GM20431 (cell line): ENCODE results near the gene STAC3.

ENCODE experiments used
- in situ Hi-C: fragments of 300-500 bp; cut with MseI, MboI; formaldehyde crosslinking; loops from one replicate; pipeline ENCODE4 v1.15.0; 2020; ENCODE audit warnings: low sequenced_read_pairs; ENCODE audit not compliant: unreplicated experiment

STAC3 gene

DNA sequence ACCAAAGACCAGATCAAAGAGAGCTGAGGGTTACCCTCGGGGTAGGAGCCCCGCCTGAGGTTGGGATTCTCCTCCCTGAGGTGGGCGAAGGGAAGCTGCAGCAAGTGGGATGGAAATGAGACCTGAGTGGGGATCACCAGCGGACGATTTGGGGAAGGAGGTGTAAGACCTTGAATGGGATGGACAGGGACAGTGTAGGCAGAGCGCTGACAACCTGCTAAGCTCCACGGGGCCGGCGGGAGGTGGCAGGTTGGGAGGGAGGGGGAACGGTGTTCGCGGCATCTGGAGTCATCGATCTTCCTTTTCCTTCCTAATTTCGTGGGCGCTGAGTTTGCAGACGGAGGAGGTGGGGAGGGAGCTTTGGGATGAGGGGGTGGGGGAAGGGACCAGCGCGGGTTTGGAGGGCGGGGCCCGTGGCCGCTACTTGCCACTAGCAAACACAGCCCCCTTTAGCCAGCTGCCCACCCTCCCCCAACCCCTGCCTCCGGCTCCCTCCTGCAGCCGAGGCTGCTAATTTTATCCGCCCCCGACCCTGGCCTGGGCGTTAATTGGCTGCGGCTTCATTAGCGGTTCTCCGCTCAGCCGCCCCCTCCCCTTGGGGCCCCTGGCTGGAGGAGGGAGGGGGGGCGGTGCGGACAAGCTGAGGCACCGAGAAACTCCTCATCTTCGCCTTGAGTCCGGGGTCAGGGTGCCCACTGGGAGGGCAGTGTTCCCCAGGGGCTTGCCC, 24.2 kb downstream of the STAC3 start:
- in situ Hi-C loops, result no loop called here

- in situ Hi-C loops, result no loop called here
These were observed 25.2 kb downstream of the STAC3 start for GRCh38 chr12:57225680-57226210.

GRCh38 chr12:57224973-57225679, 25.9 kb downstream of the STAC3 start:
- in situ Hi-C loops, result no loop called here

- in situ Hi-C loops, result no loop called here
These were observed 26.6 kb downstream of the STAC3 start for GRCh38 chr12:57224278-57224972.

DNA sequence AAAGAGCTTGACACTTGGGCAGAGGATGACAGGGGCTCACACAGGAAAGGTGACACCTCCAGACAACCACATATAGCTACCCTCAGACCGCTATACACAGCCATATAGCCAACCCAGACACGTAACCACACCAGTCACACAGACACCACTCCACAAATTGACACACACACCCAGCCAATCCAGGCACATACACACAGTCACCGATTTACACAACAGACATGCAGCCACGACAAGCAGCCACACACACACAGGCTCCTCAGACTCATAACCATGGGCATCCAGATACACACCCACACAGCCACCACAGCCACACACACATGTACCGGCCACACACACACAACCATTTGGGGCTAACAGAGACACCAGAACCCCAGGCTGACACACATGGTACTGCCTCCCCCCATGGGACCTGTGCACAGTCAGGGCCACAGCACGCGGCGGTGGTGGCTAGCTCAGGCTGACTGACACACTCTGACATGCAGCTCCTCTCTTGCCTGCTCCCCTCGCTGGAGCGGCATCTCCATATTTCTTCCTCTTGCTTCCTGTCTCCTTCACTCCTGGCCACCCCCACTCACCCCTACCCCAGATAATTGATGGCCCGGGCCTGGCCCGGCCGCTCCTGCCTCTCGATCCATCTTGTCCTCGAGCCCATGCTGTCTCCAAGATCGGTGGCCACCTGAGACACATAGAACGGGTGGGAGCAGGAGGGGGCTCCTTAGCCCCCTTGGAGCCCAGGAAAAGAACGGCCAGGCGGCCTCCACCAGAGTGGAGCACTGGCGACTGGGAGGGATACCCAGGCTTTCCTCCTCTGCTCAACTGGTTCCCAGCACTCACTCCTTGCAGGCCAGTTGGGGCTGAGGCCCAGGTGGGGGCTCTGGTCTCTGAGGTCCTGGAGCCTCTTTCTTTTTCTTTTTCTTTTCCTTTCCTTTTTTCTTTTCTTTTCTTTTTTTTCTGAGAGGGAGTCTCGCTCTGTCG, 27.5 kb downstream of the STAC3 start:
- in situ Hi-C loops, result no loop called here

DNA sequence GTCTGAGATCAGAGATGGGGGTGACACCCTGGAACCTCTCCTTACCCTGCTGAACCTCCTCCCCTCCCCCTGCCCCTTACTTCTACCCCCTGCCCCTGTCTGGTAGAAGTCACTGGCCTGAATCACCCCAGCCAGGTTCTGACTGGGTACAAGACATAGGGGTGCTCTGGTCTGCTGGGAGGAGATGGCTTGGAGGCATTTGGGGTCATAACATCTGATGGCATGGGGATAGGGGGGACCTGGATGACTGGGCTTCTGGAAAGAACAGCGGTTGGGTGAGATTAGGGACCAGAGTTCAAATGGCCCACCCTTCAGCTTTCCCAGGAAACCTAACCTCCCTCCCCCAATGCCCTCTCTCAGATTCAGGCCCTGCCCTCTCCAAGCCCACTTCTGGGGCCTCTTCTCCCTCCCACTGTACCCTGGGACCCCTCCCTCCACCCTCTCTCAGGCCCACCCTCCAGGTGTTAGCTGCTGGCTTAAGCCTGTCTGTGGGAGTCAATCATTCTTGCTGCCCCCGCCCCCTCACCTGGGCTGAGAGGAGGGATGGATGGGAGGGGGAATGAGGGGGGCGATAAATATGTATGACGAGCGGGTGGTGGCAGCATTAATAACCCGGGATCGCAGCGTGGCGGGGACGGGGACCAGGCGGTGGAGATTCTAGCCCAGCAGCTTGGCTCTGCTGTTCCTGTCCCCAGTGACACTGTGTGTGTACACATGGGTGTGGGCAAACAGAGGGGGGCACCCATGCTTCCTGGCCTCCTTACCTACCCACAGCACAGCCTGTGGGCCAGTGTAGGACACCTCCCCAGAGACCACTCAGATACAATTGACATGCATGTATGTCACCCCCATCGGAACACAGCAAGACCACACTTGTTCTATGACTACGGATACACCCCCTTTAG, 28.4 kb downstream of the STAC3 start:
- in situ Hi-C loops, result no loop called here

DNA sequence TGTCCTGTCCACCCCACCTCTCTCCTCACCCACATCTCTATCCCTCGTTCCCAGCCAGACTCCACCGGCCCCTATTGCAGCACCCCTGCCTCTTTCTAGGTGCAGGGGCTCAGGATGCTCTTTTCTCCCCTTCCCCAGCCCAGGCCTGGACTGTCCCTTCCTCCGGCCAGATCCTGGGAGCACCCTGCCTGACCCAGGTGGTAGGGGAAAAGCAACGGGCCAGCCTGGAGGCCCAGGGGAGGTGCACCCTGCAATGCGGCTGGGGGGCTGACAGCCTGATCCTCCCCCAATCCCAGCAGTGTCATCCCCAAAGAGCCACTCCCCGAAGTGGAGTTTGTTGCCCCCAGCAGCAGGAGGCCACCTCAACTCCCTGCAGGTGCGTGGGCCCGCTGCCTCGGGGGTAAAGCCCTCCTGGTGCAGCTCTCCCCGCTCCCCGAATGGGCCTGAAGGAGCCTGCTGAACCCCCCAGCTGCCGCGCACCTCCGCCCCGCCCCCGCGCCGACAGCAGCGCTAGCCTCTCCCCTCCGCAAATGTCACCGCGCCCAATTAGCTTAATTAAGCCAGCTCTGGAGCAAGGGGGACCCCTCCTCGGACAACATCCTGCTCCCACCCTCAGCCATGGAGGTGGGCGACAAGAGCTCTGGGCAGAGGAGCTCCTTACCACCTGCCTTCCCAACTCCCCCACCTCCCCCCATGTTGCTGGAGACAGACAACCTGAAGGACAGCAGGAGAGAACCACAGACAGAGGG, 29.6 kb downstream of the STAC3 start:
- in situ Hi-C loops, result no loop called here

DNA sequence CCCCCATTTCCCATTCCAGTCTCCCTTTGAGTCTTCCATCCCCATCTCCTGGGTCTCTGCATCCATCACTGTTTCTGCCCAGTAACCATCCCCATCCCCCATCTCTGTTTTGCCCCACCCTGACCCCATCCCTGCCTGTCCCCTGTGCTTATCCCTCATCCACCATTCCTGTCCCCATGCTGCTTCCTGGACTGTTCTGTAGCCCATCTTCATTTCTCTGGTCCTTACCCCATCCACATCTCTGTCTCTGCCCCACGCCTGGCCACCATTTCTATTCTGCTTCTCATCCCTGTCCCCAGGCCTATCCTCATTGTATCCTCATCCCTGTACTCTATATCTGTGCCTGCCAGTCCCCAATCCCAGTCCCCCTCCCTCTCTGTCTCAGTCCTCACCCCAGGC, 30.2 kb downstream of the STAC3 start:
- in situ Hi-C loops, result no loop called here

DNA sequence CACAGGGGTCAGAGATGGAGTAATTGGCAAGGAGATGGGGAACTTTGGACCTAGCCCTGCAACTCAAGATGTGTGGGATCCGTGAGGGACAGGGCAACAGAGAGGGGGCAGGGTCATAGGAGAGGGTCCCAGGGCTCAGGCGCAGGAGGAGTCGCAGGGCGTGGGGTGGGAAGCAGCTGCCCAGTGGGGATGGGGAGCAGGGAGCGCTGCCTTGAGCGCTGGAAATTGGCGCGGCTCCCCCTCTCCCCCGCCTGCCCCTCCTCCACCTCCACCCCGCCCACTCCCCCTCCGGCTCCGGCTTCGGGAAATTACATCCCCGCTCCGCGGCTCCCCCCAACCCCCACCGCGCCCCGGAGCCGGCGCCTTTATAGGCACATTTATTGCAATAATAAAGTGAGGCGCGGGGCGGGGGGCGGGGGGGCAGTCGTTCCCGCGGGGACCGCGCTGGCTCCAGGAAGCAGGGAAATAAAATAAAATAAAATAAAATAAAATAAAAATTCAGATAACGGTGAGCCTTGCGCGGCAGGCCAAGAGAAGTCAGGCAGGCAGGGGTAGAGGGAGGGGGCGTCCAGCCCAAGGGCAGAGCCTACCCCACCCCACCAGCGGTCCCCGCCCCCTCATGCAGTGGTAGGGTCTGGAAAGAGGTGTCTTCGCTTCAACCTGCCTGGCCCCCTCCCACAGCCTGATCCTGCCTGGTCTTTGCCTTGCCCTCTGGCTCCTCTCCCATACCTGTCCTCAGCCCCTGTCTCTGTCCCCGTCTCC, 30.8 kb downstream of the STAC3 start:
- in situ Hi-C loops, result no loop called here

GRCh38 chr12:57219205-57219992, 31.6 kb downstream of the STAC3 start:
- in situ Hi-C loops, result no loop called here

DNA sequence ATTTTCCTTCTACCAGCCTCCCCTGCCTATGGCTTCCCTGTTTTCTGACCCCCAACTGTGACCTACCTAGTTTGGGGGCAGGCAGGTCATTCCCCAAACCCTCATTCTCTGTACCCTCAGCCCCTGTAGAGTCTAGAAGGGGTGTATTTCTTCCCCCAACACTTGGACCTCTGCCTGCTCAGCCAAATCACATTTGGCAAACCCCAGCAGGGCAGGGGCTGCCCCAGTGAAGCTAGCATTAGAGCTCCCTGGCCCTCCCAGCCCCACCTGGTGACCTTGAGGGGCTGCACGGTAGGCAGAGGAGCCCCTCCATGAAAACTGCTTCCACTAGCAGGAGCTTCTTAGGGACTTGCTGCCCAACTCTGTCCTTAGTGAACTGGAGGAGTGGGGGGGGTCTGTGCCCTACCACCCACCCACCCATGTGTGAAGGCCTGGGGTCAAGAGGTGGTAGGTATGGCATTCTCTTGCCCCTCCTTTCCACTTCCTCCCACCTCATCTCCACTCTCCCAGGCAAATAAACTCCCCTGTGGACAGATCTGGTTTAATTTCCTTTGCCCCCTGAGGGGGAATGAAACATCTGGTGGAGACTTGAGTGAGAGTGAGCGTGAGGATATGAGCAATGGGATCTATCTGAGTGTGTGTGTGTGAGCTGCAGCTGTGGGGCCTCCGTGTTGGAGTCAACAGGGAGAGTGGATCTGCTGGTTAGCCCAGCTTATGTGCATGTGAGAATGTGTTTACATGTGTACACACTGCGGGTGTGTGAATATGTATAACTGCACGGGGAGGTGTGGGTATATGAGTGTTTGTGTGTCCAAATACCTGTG, 32.7 kb downstream of the STAC3 start:
- in situ Hi-C loops, result no loop called here

DNA sequence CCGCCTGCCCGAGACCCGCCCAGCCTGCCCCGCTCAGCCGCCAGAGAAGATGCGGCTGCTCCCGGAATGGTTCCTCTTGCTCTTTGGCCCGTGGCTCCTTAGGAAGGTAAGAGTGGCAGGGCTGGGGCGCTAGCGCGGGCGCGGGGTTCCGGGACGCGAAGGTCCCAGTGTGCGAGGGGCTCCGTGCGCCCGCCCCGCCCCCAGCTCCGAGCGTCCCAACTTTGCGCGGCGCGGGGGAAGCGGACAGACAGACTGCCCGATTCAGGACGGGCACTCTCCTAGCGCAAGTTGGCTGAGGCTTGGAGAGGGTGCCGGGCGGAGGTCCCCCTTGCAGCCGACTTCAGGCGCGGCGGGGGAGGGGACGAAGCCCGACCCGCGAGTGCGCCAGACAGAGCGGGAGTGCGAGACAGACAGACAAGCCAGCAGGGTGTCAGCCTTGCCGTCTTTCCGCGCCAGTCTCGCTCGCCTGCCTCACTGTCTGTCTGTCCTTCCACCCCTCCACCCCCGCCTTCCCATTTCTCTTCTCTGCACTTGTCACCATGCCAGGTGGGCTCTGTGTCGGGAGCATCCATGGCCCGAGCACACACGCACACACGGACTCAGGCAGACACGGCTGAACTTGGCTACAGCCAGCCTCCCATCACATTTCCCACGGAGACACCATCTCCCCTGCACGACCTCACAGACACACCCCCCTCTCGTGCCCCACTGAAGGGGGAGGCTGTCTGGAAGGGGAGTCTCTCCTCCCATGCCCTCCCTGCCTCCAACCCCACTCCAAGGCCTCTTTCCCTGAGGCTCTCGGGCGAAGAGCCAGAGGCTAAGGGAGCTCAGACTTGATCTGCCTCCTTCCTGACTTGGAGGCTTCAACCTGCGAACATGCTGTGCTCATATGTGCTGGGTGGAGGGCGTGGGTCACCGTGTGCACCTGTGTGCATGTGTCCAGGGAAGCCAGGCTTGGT, 33.8 kb downstream of the STAC3 start:
- in situ Hi-C loops, result no loop called here

GRCh38 chr12:57216014-57216911, 34.7 kb downstream of the STAC3 start, which contains the start of gene NXPH4:
TSS of gene NXPH4 (plus strand) at chr12:57216794. CDS start at chr12:57216970, 176 bp downstream.
- in situ Hi-C loops, result no loop called here

DNA sequence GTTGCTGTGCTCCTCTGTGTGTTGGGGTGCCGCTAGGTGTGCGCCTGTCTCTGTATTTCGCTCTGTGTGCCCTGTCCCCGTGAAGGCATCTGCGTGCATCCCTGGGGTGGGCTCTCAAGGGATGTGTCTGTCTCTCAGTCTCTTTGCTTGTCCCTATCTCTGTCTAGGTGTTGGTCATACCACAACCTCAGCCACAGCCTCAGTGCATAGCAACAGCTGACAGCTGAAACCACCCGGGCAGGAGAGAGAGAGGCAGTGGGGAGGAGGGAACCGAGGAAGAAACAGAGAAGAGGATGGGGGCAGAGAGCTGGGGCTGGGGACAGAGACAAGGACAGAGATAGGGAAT, 35.3 kb downstream of the STAC3 start:
- in situ Hi-C loops, result no loop called here
